ENCODE results near the gene ATXN7L3B. TPM values are rescaled to one million over a fixed set of nuclear protein-coding genes. Genes with fewer than 3 reads are reported as not detected.

Gene ATXN7L3B
- total and polyA plus RNA-seq, 2 experiments from 2014 or later = 14.0 to 40.8 TPM

DNA sequence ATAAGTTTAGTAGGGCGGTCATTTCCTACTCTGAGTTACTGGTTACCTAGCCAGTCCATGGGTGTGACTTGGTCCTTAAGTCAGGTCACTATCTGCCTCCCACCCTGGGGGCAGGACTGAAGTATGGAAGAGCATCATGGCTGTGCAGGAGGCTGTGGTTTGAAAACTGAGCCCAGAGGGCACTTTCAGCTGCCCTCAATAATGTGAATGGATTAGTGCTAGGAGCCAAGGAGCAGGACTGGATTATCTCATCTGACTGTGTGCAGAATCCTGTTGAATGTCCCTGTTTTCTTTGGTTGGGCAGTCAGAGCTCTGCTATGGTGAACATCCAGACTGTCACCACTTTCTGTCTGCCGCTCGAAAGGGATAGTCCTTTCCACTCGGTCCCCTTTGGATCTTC, 1.6 kb downstream of the ATXN7L3B start:
- Mint-ChIP-seq H3K9me3 (no peaks in the 10 kb centered on the region), H3K4me3 (peak overlapping the region; percentile 99), H3K27ac (peak overlapping the region; percentile 99), H3K36me3 (ENCODE audit: low read depth) (peaks cover 32% of the 10 kb centered on the region), H3K27me3 (ENCODE audit: insufficient read depth, low read depth, poor library complexity) (peaks cover 8% of the 10 kb centered on the region), H3K4me1 (peaks cover 56% of the 10 kb centered on the region)
- no peak for ATAC-seq
- Histone ChIP-seq H3K36me3 (ENCODE audit: insufficient read depth) (no peaks in the 10 kb centered on the region), H2AFZ (no peak overlapping the region), H3K4me3 (peak overlapping the region; percentile 87), H3K27me3 (ENCODE audit: insufficient read depth) (no peaks in the 10 kb centered on the region), H3K79me2 (replicated peaks; ENCODE audit: insufficient read depth) (peaks cover 58% of the 10 kb centered on the region), H3K27ac (ENCODE audit: low read depth) (no peak overlapping the region), H3K9me2 (ENCODE audit: insufficient read depth) (no peaks in the 10 kb centered on the region), H4K20me1 (replicated peaks; ENCODE audit: insufficient read depth) (0 out of 2 replicates have a peak, but pooled peaks cover 6% of the 10 kb centered on the region), H3K4me2 (peak overlapping the region; percentile 73), H3K4me1 (ENCODE audit: insufficient read depth) (peaks cover 43% of the 10 kb centered on the region), H3F3A (replicated peaks; ENCODE audit: low read depth) (peaks cover 5% of the 10 kb centered on the region)
- no peak for DNase-seq (ENCODE audit: low spot score)
- TF ChIP-seq NANOG (IDR thresholded peaks at IDR 0.05; ENCODE audit: borderline replicate concordance) (no peak), EZH2 (IDR thresholded peaks at IDR 0.05; ENCODE audit: low read depth, unreplicated experiment) (no peak), STAT1 (IDR thresholded peaks at IDR 0.05; ENCODE audit: unreplicated experiment) (no peak), CREB1 (CRISPR knock-in tag; IDR thresholded peaks at IDR 0.05; ENCODE audit: low read depth) (no peak), POLR2AphosphoS5 (IDR thresholded peaks at IDR 0.05; ENCODE audit: low read depth) (no peak), ZNF331 (CRISPR knock-in tag; IDR thresholded peaks at IDR 0.05; ENCODE audit: low read depth) (no peak), ZNF114 (CRISPR knock-in tag; IDR thresholded peaks at IDR 0.05) (no peak), EZH2phosphoT487 (IDR thresholded peaks at IDR 0.05; ENCODE audit: unreplicated experiment) (no peak), JUNB (IDR thresholded peaks at IDR 0.05; ENCODE audit: unreplicated experiment) (no peak)
- TF ChIP-seq, protein P1, sequence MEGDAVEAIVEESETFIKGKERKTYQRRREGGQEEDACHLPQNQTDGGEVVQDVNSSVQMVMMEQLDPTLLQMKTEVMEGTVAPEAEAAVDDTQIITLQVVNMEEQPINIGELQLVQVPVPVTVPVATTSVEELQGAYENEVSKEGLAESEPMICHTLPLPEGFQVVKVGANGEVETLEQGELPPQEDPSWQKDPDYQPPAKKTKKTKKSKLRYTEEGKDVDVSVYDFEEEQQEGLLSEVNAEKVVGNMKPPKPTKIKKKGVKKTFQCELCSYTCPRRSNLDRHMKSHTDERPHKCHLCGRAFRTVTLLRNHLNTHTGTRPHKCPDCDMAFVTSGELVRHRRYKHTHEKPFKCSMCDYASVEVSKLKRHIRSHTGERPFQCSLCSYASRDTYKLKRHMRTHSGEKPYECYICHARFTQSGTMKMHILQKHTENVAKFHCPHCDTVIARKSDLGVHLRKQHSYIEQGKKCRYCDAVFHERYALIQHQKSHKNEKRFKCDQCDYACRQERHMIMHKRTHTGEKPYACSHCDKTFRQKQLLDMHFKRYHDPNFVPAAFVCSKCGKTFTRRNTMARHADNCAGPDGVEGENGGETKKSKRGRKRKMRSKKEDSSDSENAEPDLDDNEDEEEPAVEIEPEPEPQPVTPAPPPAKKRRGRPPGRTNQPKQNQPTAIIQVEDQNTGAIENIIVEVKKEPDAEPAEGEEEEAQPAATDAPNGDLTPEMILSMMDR (conservative IDR thresholded peaks at IDR 0.05; ENCODE audit: low read depth in 2 of 2) = no peak
- TF ChIP-seq, protein P2, sequence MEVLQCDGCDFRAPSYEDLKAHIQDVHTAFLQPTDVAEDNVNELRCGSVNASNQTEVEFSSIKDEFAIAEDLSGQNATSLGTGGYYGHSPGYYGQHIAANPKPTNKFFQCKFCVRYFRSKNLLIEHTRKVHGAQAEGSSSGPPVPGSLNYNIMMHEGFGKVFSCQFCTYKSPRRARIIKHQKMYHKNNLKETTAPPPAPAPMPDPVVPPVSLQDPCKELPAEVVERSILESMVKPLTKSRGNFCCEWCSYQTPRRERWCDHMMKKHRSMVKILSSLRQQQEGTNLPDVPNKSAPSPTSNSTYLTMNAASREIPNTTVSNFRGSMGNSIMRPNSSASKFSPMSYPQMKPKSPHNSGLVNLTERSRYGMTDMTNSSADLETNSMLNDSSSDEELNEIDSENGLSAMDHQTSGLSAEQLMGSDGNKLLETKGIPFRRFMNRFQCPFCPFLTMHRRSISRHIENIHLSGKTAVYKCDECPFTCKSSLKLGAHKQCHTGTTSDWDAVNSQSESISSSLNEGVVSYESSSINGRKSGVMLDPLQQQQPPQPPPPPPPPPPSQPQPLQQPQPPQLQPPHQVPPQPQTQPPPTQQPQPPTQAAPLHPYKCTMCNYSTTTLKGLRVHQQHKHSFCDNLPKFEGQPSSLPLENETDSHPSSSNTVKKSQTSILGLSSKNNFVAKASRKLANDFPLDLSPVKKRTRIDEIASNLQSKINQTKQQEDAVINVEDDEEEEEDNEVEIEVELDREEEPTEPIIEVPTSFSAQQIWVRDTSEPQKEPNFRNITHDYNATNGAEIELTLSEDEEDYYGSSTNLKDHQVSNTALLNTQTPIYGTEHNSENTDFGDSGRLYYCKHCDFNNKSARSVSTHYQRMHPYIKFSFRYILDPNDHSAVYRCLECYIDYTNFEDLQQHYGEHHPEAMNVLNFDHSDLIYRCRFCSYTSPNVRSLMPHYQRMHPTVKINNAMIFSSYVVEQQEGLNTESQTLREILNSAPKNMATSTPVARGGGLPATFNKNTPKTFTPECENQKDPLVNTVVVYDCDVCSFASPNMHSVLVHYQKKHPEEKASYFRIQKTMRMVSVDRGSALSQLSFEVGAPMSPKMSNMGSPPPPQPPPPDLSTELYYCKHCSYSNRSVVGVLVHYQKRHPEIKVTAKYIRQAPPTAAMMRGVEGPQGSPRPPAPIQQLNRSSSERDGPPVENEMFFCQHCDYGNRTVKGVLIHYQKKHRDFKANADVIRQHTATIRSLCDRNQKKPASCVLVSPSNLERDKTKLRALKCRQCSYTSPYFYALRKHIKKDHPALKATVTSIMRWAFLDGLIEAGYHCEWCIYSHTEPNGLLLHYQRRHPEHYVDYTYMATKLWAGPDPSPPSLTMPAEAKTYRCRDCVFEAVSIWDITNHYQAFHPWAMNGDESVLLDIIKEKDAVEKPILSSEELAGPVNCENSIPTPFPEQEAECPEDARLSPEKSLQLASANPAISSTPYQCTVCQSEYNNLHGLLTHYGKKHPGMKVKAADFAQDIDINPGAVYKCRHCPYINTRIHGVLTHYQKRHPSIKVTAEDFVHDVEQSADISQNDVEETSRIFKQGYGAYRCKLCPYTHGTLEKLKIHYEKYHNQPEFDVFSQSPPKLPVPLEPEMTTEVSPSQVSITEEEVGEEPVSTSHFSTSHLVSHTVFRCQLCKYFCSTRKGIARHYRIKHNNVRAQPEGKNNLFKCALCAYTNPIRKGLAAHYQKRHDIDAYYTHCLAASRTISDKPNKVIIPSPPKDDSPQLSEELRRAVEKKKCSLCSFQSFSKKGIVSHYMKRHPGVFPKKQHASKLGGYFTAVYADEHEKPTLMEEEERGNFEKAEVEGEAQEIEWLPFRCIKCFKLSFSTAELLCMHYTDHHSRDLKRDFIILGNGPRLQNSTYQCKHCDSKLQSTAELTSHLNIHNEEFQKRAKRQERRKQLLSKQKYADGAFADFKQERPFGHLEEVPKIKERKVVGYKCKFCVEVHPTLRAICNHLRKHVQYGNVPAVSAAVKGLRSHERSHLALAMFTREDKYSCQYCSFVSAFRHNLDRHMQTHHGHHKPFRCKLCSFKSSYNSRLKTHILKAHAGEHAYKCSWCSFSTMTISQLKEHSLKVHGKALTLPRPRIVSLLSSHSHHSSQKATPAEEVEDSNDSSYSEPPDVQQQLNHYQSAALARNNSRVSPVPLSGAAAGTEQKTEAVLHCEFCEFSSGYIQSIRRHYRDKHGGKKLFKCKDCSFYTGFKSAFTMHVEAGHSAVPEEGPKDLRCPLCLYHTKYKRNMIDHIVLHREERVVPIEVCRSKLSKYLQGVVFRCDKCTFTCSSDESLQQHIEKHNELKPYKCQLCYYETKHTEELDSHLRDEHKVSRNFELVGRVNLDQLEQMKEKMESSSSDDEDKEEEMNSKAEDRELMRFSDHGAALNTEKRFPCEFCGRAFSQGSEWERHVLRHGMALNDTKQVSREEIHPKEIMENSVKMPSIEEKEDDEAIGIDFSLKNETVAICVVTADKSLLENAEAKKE (CRISPR knock-in tag; IDR thresholded peaks at IDR 0.05) = no peak
- TF ChIP-seq, protein P3, sequence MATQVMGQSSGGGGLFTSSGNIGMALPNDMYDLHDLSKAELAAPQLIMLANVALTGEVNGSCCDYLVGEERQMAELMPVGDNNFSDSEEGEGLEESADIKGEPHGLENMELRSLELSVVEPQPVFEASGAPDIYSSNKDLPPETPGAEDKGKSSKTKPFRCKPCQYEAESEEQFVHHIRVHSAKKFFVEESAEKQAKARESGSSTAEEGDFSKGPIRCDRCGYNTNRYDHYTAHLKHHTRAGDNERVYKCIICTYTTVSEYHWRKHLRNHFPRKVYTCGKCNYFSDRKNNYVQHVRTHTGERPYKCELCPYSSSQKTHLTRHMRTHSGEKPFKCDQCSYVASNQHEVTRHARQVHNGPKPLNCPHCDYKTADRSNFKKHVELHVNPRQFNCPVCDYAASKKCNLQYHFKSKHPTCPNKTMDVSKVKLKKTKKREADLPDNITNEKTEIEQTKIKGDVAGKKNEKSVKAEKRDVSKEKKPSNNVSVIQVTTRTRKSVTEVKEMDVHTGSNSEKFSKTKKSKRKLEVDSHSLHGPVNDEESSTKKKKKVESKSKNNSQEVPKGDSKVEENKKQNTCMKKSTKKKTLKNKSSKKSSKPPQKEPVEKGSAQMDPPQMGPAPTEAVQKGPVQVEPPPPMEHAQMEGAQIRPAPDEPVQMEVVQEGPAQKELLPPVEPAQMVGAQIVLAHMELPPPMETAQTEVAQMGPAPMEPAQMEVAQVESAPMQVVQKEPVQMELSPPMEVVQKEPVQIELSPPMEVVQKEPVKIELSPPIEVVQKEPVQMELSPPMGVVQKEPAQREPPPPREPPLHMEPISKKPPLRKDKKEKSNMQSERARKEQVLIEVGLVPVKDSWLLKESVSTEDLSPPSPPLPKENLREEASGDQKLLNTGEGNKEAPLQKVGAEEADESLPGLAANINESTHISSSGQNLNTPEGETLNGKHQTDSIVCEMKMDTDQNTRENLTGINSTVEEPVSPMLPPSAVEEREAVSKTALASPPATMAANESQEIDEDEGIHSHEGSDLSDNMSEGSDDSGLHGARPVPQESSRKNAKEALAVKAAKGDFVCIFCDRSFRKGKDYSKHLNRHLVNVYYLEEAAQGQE (IDR thresholded peaks at IDR 0.05; ENCODE audit: unreplicated experiment) = no peak
- TF ChIP-seq, protein P4, sequence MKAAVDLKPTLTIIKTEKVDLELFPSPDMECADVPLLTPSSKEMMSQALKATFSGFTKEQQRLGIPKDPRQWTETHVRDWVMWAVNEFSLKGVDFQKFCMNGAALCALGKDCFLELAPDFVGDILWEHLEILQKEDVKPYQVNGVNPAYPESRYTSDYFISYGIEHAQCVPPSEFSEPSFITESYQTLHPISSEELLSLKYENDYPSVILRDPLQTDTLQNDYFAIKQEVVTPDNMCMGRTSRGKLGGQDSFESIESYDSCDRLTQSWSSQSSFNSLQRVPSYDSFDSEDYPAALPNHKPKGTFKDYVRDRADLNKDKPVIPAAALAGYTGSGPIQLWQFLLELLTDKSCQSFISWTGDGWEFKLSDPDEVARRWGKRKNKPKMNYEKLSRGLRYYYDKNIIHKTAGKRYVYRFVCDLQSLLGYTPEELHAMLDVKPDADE (IDR thresholded peaks at IDR 0.05) = no peak

Measured in GM23338 (cell line).